Lower leg skin (tissue), 3 donors: ENCODE measurements around the gene VIL1.

Source experiments
- CTCF ChIP-seq, 3 donors: fragments of 450-650 bp; IDR thresholded peaks; one replicate each; pipeline ENCODE4 v1.5.1; 2016; ENCODE audit warnings: antibody characterized with exemption in 3 of 3, mild to moderate bottlenecking in 3 of 3, moderate library complexity in 2 of 3
- POLR2A ChIP-seq, 2 donors: fragments of 450-650 bp; IDR thresholded peaks; one replicate each; pipeline ENCODE4 v1.6.1; 2016 to 2017; ENCODE audit warnings: antibody characterized with exemption in 2 of 2, mild to moderate bottlenecking in 1 of 2, moderate library complexity in 1 of 2

- TF ChIP-seq POLR2A (IDR thresholded peaks at IDR 0.05) (no peak), CTCF (IDR thresholded peaks at IDR 0.05) (no peak)
These were observed 15.1 kb upstream of the VIL1 start for GRCh38 chr2:218403810-218404209.
